ENCODE data around the gene PIK3R1.

PIK3R1 gene

DNA sequence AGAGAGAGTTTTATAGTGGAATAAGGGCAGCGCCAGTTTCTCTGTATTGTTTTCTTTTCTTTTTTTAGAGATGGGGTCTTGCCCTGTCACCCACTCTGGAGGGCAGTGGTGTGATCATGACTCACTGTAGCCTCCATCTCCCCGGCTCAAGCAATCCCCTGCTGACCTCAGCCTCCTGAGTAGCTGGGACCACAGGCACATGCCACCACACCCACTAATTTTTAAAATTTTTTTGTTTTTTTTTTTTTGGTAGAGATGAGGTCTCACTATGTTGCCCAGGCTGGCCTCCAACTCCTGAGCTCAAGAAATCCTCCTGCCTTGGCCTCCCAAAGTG, 119.0 kb downstream of the PIK3R1 start:
- H3K9ac ChIP-seq (ENCODE audit: low read length): no peak overlapping the region
- H3K27me3 ChIP-seq (ENCODE audit: low read depth, low read length): no peaks in the 10 kb centered on the region
- H2AFZ ChIP-seq (ENCODE audit: low read depth, low read length): no peak overlapping the region
- H3K4me2 ChIP-seq (ENCODE audit: low read length): no peak overlapping the region
- peaks cover 16% of the 10 kb centered on the region for H3K4me1 ChIP-seq (ENCODE audit: low read length)
- no peak for TF ChIP-seq EZH2phosphoT487 (IDR thresholded peaks at IDR 0.05; ENCODE audit: low read depth)
- TF ChIP-seq, protein P1, sequence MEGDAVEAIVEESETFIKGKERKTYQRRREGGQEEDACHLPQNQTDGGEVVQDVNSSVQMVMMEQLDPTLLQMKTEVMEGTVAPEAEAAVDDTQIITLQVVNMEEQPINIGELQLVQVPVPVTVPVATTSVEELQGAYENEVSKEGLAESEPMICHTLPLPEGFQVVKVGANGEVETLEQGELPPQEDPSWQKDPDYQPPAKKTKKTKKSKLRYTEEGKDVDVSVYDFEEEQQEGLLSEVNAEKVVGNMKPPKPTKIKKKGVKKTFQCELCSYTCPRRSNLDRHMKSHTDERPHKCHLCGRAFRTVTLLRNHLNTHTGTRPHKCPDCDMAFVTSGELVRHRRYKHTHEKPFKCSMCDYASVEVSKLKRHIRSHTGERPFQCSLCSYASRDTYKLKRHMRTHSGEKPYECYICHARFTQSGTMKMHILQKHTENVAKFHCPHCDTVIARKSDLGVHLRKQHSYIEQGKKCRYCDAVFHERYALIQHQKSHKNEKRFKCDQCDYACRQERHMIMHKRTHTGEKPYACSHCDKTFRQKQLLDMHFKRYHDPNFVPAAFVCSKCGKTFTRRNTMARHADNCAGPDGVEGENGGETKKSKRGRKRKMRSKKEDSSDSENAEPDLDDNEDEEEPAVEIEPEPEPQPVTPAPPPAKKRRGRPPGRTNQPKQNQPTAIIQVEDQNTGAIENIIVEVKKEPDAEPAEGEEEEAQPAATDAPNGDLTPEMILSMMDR (IDR thresholded peaks at IDR 0.05; ENCODE audit: low read depth, low read length): no peak
- no peaks in the 10 kb centered on the region for H3K36me3 ChIP-seq (replicated peaks; ENCODE audit: low read depth, low read length)
- no peaks in the 10 kb centered on the region for H4K20me1 ChIP-seq (ENCODE audit: insufficient read depth, low read length)
- no peaks in the 10 kb centered on the region for H3K9me3 ChIP-seq (ENCODE audit: insufficient read depth, low read length)
- H3K79me2 ChIP-seq (ENCODE audit: low read length): no peaks in the 10 kb centered on the region
- no peak overlapping the region for H3K4me3 ChIP-seq (ENCODE audit: low read length)
- no peak overlapping the region for H3K27ac ChIP-seq (ENCODE audit: low read length)

DNA sequence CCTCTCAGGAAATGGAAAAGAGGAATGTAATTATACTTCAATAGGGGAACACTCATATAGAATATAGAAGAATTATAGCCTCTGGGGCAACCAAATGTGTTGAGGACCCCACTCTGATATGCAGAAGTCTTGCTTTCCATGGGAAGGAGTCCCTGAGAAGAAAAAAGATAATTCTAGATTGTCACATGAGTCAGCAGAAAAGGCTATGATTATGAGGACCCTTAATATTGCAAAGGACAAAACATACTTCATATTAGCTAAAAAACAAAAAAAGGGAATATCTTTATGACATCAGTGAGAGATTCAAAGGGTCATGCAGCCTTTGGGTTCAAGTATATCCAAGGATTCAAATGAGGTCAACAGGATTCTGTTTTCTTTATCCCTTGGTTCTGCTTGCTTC, 119.5 kb downstream of the PIK3R1 start:
- no peak overlapping the region for H3K27ac ChIP-seq (ENCODE audit: low read length)
- H3K27me3 ChIP-seq (ENCODE audit: low read depth, low read length): no peaks in the 10 kb centered on the region
- no peak overlapping the region for H3K4me3 ChIP-seq (ENCODE audit: low read length)
- H3K4me2 ChIP-seq (ENCODE audit: low read length): no peak overlapping the region
- H3K4me1 ChIP-seq (ENCODE audit: low read length): peaks cover 16% of the 10 kb centered on the region
- H4K20me1 ChIP-seq (ENCODE audit: insufficient read depth, low read length): no peaks in the 10 kb centered on the region
- no peak overlapping the region for H2AFZ ChIP-seq (ENCODE audit: low read depth, low read length)
- H3K36me3 ChIP-seq (replicated peaks; ENCODE audit: low read depth, low read length): no peaks in the 10 kb centered on the region
- no peak overlapping the region for H3K9ac ChIP-seq (ENCODE audit: low read length)
- no peaks in the 10 kb centered on the region for H3K9me3 ChIP-seq (ENCODE audit: insufficient read depth, low read length)
- no peaks in the 10 kb centered on the region for H3K79me2 ChIP-seq (ENCODE audit: low read length)
- no peak for TF ChIP-seq EZH2phosphoT487 (IDR thresholded peaks at IDR 0.05; ENCODE audit: low read depth)
- TF ChIP-seq, protein P1 (IDR thresholded peaks at IDR 0.05; ENCODE audit: low read depth, low read length): no peak

DNA sequence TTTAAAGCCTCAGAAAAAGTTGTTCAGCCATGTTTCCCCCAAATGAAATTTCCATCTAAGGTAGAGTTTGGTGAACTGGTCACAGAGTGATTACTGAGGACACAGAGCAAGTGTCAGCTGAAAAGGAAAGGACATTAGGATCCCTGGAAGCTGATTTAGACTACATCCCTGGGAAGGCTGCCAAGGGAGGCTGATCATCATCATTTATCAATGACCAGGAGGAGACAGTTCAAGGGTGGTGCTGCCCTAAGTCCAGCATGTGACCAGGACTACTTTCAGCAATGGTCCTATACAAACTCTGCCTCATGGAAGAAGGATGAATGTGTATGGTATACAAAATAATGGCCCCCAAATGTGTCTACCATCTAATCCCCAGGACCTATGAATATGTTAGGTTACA, 120.6 kb downstream of the PIK3R1 start:
- Histone ChIP-seq H2AFZ (ENCODE audit: low read depth, low read length) (no peak overlapping the region), H3K79me2 (ENCODE audit: low read length) (no peaks in the 10 kb centered on the region), H3K4me3 (ENCODE audit: low read length) (no peak overlapping the region), H3K4me2 (ENCODE audit: low read length) (no peak overlapping the region), H3K27me3 (ENCODE audit: low read depth, low read length) (no peaks in the 10 kb centered on the region), H3K9ac (ENCODE audit: low read length) (no peak overlapping the region), H4K20me1 (ENCODE audit: insufficient read depth, low read length) (no peaks in the 10 kb centered on the region), H3K27ac (ENCODE audit: low read length) (no peak overlapping the region), H3K4me1 (ENCODE audit: low read length) (peaks cover 12% of the 10 kb centered on the region), H3K9me3 (ENCODE audit: insufficient read depth, low read length) (no peaks in the 10 kb centered on the region), H3K36me3 (replicated peaks; ENCODE audit: low read depth, low read length) (no peaks in the 10 kb centered on the region)
- TF ChIP-seq, protein P1 (IDR thresholded peaks at IDR 0.05; ENCODE audit: low read depth, low read length): no peak
- no peak for TF ChIP-seq EZH2phosphoT487 (IDR thresholded peaks at IDR 0.05; ENCODE audit: low read depth)

DNA sequence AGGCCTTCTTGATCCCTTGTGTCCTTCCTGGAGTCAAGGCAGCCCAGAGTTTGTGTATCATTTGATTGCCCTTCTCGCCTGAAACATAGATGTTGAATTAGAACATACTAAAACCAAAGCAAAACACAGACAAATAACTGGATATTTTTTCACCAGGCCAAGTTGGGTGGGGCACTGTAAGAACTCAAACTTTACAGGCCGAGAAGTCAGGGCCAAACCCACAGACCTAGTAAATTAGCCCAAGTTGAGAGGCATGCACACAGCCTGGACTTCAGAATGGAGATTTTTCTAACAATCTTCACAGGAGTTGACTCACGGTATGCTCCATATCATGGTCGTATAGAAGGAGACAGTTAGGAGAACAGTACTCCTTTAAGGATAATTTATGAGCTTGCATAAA, 121.7 kb downstream of the PIK3R1 start:
- Histone ChIP-seq H3K36me3 (replicated peaks; ENCODE audit: low read depth, low read length) (no peaks in the 10 kb centered on the region), H3K4me2 (ENCODE audit: low read length) (no peak overlapping the region), H2AFZ (ENCODE audit: low read depth, low read length) (no peak overlapping the region), H3K27ac (ENCODE audit: low read length) (no peak overlapping the region), H3K79me2 (ENCODE audit: low read length) (no peaks in the 10 kb centered on the region), H3K4me3 (ENCODE audit: low read length) (no peak overlapping the region), H3K9me3 (ENCODE audit: insufficient read depth, low read length) (no peaks in the 10 kb centered on the region), H4K20me1 (ENCODE audit: insufficient read depth, low read length) (no peaks in the 10 kb centered on the region), H3K4me1 (ENCODE audit: low read length) (peaks cover 1% of the 10 kb centered on the region), H3K27me3 (ENCODE audit: low read depth, low read length) (no peaks in the 10 kb centered on the region), H3K9ac (ENCODE audit: low read length) (no peak overlapping the region)
- TF ChIP-seq, protein P1 (IDR thresholded peaks at IDR 0.05; ENCODE audit: low read depth, low read length): no peak
- no peak for TF ChIP-seq EZH2phosphoT487 (IDR thresholded peaks at IDR 0.05; ENCODE audit: low read depth)
